ENCODE results near the gene SLC10A7.

The SLC10A7 gene

GRCh38 chr4:146494143-146494542 lies 27.6 kb downstream of the SLC10A7 start:
- no peak for DNase-seq

GRCh38 chr4:146490106-146490505 lies 31.6 kb downstream of the SLC10A7 start:
- DNase-seq, result no peak

- DNase-seq, result no peak
Measured at GRCh38 chr4:146488495-146489174, 33.1 kb downstream of the SLC10A7 start.

GRCh38 chr4:146486565-146486964 lies 35.2 kb downstream of the SLC10A7 start:
- DNase-seq, result no peak

- no peak for DNase-seq
Measured at GRCh38 chr4:146485968-146486367, 35.8 kb downstream of the SLC10A7 start.

GRCh38 chr4:146482788-146483187 lies 39.0 kb downstream of the SLC10A7 start:
- DNase-seq, result no peak

GRCh38 chr4:146481246-146481645 lies 40.5 kb downstream of the SLC10A7 start:
- no peak for DNase-seq

- DNase-seq, result no peak
Measured at GRCh38 chr4:146478009-146478408, 43.7 kb downstream of the SLC10A7 start.

GRCh38 chr4:146477054-146477453 lies 44.7 kb downstream of the SLC10A7 start:
- DNase-seq, result no peak

- DNase-seq, result no peak
Measured at GRCh38 chr4:146472404-146472803, 49.3 kb downstream of the SLC10A7 start.

GRCh38 chr4:146470604-146471003 lies 51.1 kb downstream of the SLC10A7 start:
- DNase-seq, result no peak

- DNase-seq, result no peak
Measured at GRCh38 chr4:146469022-146469421, 52.7 kb downstream of the SLC10A7 start.

- no peak for DNase-seq
Measured at GRCh38 chr4:146465628-146466027, 56.1 kb downstream of the SLC10A7 start.

- DNase-seq, result no peak
Measured at GRCh38 chr4:146462251-146462650, 59.5 kb downstream of the SLC10A7 start.

- no peak for DNase-seq
Measured at GRCh38 chr4:146458594-146458993, 63.1 kb downstream of the SLC10A7 start.

GRCh38 chr4:146456681-146457080 lies 65.1 kb downstream of the SLC10A7 start:
- DNase-seq, result no peak

GRCh38 chr4:146453181-146453807 lies 68.4 kb downstream of the SLC10A7 start:
- no peak for DNase-seq

GRCh38 chr4:146450524-146450923 lies 71.2 kb downstream of the SLC10A7 start:
- DNase-seq, result no peak

- no peak for DNase-seq
Measured at GRCh38 chr4:146446555-146446954, 75.2 kb downstream of the SLC10A7 start.

- DNase-seq, result no peak
Measured at GRCh38 chr4:146445198-146446150, 76.3 kb downstream of the SLC10A7 start.

- no peak for DNase-seq
Measured at GRCh38 chr4:146443525-146443924, 78.2 kb downstream of the SLC10A7 start.

- no peak for DNase-seq
Measured at GRCh38 chr4:146442801-146443200, 78.9 kb downstream of the SLC10A7 start.

- DNase-seq, result no peak
Measured at GRCh38 chr4:146439999-146440398, 81.7 kb downstream of the SLC10A7 start.

- no peak for DNase-seq
Measured at GRCh38 chr4:146439437-146439836, 82.3 kb downstream of the SLC10A7 start.
